ENCODE measurements around the gene PSIP1. TPM values are rescaled to one million over a fixed set of nuclear protein-coding genes. Genes with fewer than 3 reads are reported as not detected.

The PSIP1 gene
- total and polyA plus RNA-seq, 9 of the 15 experiments (the other 6 are each of a cell fraction or from before 2014, with no cell fraction given), result 18.8 to 119 (median 59.9) TPM

GRCh38 chr9:15422372-15423230 is 88.2 kb downstream of the PSIP1 start, which contains the start of gene SNAPC3 (continued):
- TF ChIP-seq CBX2 (IDR thresholded peaks at IDR 0.05; ENCODE audit: insufficient read depth, low read length, poor library complexity, severe bottlenecking) (no peak), POLR2B (IDR thresholded peaks at IDR 0.05; ENCODE audit: low read depth, partially characterized antibody) (no peak), ZNF507 (tag; conservative IDR thresholded peaks at IDR 0.05) (no peak), AFF4 (CRISPR knock-in tag; IDR thresholded peaks at IDR 0.05) (0 out of 2 replicates have a peak, but pooled peaks have one; percentile 43), GTF2E2 (tag; IDR thresholded peaks at IDR 0.05) (no peak), ELF2 (CRISPR knock-in tag; IDR thresholded peaks at IDR 0.05) (no peak), DACH1 (IDR thresholded peaks at IDR 0.05; ENCODE audit: partially characterized antibody) (no peak)
- TF ChIP-seq, protein P1, sequence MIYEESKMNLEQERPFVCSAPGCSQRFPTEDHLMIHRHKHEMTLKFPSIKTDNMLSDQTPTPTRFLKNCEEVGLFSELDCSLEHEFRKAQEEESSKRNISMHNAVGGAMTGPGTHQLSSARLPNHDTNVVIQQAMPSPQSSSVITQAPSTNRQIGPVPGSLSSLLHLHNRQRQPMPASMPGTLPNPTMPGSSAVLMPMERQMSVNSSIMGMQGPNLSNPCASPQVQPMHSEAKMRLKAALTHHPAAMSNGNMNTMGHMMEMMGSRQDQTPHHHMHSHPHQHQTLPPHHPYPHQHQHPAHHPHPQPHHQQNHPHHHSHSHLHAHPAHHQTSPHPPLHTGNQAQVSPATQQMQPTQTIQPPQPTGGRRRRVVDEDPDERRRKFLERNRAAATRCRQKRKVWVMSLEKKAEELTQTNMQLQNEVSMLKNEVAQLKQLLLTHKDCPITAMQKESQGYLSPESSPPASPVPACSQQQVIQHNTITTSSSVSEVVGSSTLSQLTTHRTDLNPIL (CRISPR knock-in tag; IDR thresholded peaks at IDR 0.05), result no peak
- TF ChIP-seq, protein P2, sequence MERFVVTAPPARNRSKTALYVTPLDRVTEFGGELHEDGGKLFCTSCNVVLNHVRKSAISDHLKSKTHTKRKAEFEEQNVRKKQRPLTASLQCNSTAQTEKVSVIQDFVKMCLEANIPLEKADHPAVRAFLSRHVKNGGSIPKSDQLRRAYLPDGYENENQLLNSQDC (CRISPR knock-in tag; IDR thresholded peaks at IDR 0.05), result no peak
- TF ChIP-seq, protein P3, sequence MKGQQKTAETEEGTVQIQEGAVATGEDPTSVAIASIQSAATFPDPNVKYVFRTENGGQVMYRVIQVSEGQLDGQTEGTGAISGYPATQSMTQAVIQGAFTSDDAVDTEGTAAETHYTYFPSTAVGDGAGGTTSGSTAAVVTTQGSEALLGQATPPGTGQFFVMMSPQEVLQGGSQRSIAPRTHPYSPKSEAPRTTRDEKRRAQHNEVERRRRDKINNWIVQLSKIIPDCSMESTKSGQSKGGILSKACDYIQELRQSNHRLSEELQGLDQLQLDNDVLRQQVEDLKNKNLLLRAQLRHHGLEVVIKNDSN (CRISPR knock-in tag; IDR thresholded peaks at IDR 0.05), result no peak
- TF ChIP-seq, protein P4, sequence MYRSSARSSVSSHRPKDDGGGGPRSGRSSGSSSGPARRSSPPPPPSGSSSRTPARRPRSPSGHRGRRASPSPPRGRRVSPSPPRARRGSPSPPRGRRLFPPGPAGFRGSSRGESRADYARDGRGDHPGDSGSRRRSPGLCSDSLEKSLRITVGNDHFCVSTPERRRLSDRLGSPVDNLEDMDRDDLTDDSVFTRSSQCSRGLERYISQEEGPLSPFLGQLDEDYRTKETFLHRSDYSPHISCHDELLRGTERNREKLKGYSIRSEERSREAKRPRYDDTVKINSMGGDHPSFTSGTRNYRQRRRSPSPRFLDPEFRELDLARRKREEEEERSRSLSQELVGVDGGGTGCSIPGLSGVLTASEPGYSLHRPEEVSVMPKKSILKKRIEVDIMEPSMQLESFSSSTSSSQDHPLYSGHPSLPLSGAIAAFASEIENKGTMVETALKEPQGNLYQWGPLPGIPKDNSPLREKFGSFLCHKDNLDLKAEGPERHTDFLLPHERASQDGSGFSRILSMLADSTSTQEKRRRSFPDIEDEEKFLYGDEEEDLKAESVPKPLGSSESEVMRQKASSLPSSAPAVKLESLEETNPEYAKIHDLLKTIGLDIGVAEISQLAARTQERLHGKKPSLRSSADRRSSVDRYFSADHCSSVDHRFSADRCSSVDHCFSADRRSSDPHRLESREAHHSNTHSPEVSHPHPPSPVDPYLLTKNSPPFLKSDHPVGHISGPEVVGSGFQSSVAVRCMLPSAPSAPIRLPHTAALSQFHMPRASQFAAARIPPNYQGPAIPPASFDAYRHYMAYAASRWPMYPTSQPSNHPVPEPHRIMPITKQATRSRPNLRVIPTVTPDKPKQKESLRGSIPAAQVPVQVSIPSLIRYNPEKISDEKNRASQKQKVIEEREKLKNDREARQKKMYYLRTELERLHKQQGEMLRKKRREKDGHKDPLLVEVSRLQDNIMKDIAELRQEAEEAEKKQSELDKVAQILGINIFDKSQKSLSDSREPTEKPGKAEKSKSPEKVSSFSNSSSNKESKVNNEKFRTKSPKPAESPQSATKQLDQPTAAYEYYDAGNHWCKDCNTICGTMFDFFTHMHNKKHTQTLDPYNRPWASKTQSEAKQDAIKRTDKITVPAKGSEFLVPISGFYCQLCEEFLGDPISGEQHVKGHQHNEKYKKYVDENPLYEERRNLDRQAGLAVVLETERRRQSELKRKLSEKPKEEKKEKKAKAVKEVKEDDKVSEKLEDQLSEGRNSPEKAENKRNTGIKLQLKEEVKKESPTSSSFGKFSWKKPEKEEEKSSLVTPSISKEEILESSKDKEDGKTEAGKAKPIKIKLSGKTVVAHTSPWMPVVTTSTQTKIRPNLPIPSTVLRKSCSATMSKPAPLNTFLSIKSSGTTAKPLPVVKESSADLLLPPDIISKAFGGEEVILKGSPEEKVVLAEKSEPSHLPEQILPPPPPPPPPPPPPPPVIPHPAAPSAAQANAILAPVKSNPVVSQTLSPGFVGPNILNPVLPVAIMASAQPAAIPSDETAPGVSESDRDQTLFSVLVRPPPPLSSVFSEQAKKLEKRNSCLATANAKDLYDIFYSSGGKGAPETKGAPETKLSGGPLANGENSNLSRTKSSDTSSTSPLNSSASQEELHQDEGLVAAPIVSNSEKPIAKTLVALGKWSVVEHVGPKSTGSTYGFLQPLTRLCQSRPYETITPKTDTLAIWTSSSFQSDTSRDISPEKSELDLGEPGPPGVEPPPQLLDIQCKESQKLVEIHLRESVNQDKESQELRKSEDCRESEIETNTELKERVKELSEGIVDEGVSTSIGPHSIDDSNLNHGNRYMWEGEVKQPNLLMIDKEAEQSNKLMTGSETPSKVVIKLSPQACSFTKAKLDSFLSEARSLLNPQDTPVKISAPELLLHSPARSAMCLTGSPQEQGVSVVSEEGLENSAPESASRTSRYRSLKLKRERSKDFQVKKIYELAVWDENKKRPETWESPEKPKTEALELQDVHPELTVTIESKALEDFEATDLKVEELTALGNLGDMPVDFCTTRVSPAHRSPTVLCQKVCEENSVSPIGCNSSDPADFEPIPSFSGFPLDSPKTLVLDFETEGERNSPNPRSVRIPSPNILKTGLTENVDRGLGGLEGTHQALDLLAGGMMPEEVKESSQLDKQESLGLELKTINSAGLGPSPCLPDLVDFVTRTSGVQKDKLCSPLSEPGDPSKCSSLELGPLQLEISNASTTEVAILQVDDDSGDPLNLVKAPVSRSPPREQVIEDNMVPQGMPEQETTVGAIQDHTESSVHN (IDR thresholded peaks at IDR 0.05; ENCODE audit: borderline replicate concordance in 1 of 2, low read depth in 1 of 2), result no peak

Data from K562 (cell line).